ENCODE measurements around the gene CD47.

Gene CD47

DNA sequence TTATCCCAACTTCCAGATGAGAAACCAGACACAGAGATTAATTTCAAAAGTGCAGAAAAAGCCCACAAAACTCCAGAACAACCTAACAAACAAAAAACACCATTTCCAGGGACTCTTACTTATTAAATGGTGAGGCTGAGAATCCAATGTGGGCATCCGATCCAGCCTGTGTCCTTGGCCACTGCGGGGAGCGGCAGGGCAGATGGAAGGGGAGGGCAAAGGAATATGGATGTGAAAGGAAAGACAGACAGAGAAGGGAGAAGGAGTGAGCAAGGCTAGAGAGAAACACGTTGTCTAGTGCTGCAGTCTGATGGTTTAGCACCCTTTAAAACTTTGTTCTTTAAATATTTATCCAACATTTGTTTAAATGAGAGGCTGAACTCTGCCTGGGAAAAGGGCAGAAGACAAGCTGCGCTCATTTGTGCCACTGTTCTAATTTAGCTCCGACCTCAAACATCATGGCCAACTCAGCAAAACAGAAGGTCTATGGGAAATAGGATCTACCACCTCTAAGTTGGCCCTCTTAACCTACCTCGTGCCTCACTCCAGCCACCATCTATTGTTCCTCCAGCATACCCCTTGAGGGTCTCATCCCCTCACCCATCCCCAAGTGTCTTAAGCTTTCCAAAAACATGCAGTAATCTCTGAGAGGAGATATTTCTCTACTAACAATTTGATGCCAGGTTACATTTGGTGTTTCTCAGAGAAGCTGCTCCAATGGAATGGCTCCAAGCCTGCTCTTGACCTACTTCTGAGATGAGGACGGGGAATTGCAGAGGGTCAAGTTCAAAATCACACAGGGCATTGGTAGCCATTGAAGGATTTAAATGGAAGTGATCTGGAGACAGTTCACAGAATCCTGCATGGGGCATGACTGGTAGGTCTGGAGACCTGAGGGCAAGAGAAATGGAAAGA is 77.4 kb downstream of the CD47 start:
- no peak for DNase-seq (ENCODE audit: low spot score)

DNA sequence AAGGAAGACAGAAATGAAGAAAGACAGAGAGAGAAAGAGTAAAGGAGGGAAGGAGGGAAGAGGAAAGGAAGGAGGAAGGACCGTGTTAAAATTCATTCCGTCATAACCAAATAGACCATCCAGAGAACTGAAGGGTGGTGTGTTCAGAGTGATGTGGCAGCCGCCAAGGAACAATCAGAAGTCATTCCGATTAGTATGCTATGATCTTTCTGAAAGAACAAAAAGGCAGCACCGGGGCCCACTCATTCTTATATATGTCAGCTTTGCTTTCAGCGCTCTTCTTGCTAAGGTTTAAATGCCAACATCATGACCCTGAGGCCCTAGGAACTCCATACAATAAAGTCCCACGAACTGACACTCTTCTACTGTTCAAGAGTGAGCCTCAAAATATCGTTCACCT is 78.5 kb downstream of the CD47 start:
- no peak for DNase-seq (ENCODE audit: low spot score)

GRCh38 chr3:108011616-108012015 is 79.2 kb downstream of the CD47 start:
- DNase-seq (ENCODE audit: low spot score), result no peak

DNA sequence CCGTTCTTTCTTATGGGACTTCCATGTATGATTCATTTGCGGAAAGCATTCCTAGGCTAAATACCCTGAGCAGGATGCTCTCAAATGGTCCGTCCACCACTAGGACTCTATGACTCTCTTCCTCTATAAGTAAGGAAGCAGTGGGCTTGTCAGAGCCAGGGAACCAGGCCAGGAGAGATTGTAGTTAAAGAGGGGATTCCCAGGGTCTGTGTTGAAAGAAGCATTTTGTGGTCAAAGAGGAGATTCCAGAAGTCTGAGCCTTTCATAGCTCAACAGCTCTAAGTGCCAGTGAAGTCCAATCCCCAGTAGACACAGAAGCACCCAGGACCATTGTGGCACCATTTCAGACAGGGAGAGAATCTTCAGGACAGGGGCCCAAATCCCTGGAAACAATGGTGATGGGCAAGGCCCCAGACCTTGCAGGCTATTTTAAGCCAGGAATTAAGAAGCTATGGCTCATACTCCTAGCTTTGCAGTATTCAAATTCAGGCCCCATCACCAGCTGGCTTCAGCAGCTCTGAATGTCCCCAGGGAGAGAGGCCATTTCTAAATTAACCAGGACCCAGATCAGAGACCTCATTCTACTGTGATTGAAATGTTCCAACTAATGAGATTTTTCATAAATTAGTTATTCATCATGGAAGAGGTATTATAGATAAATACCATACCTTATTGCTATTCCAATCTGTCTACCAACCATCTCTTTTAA is 81.7 kb downstream of the CD47 start:
- DNase-seq (ENCODE audit: low spot score), result no peak

DNA sequence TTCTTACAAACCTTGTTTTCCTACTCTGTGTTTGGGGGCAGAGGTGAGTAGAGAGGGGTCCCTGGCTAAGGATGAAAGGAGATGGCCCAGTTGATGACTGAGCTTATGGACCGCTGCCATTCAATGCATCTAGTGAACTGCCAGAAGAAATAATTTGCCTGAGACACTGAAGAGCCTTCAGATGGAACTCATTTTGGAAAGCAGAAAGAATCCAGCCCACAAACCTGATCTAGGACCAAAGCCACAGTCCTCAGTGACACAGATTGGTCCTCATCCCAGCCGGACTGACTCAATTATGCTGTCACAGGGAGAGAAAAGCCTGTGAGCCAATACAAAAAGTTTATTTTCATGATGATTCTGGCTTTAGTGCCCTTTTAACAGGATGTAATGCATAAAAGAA is 82.7 kb downstream of the CD47 start:
- no peak for DNase-seq (ENCODE audit: low spot score)

DNA sequence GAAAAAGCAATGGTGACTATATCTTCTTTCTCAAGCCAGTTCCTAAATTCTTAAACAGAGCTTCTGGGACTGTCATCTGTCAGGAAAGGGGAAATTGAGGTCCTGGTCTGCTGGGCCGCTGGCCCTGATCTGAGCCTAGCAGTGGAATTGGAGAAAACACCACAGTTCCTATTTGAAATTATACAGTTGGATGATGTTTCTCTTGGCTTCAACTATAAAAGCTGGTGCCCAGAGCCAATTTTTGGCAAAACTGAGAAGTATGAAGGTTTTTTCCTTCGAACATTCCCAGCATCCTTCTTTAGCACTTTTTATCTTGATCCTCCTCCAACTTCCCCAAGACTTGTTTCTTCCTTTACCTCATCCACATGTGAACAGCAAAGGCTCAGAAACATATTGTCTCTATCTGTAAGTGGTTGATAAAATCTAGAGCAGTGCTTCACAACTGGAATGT is 83.9 kb downstream of the CD47 start:
- no peak for DNase-seq (ENCODE audit: low spot score)

GRCh38 chr3:108006077-108006771 is 84.6 kb downstream of the CD47 start:
- no peak for DNase-seq (ENCODE audit: low spot score)

- DNase-seq (ENCODE audit: low spot score), result no peak
Observed at GRCh38 chr3:108004647-108005046, 86.2 kb downstream of the CD47 start.

DNA sequence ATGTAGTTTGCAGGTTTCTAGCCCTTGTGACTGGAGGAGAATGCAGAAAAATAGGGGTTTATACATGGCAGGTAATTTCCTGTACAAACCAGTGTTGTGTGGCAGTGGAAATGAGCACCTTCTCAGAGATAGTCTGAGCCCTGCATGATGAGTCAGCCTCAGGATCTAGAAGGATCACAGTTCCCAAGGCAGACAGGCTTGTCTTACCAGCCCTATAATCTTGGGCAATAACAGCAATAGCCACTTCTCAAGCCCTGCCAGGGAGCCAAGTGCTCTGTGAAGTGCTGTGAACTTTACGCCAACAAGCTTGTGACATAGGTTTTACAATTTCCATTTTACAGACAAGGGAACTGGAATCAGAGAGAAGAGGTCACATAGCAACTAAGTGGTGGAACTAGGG is 89.4 kb downstream of the CD47 start:
- DNase-seq (ENCODE audit: low spot score), result no peak

GRCh38 chr3:107999215-107999775 is 91.5 kb downstream of the CD47 start:
- DNase-seq (ENCODE audit: low spot score), result no peak

DNA sequence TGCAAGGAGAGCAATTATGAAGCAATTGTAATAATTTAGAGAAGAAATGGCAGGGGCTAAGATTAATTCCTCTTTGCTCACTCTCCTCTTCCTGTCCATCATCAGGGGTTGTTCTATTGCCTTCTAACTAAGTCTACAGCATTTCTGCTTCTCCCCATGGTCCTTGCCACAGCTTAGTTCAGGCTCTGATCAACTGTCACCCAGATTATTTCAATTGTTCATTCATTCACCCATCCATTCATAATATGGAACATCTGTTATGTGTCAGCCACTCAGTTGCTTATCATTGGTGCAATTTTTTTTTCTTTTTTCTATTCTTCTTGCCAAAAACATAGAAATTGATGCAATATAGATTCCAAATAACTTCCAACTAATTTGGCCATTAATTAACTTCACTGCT is 93.2 kb downstream of the CD47 start:
- no peak for DNase-seq (ENCODE audit: low spot score)

DNA sequence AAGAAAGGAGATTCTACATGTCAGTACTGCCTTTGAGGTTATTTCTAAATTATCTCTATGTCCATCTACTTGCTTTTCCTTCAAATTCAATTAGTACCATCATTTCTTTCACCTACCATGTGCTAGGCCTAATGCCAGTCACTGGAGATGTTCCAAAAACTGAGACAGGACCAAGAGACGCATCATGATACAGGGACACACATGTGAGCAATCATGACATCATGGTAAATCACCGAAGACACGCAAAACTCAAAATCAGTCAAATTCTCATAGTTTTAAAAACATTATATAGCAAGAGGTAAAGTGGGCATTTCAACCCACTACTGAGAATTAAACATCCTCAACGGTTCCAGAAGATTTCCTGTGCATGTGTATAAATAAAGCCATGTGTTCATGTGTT is 95.0 kb downstream of the CD47 start:
- DNase-seq (ENCODE audit: low spot score), result no peak

DNA sequence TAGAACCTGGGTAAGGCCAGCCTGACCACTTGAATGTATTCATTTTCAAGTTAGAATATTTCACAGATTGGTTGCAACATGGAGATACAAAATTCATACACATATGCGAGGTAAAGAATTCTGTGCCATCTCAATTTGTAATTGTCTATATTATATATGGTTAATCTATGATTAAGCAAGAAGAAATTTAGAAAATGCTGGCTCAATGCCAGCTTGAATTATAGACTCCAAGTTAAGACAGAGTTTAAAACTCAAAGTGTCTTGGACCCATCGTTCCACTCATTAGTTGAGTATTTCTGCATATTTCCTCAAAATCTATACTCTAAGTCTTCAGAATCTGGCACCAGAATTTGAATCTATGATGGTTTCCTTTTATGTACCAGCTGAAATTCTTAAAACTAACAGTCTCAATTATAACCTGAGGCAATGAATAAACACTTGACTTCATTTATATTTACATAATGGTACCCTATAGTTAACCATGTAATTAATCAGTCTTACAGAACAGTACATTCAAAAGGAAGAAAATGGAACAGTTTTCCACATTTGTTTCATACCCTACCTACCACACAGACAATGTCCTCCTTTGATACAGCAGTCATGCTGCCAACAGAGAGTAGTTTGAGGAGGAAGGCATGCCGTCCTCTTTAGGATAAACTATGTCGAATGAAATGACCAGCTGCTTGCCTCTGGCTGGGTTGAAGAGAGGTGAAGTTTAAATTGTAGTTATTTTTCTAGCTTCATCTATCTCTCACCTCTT is 95.7 kb downstream of the CD47 start:
- no peak for DNase-seq (ENCODE audit: low spot score)

- no peak for DNase-seq (ENCODE audit: low spot score)
Observed at GRCh38 chr3:107994181-107994580, 96.7 kb downstream of the CD47 start.

- DNase-seq (ENCODE audit: low spot score), result no peak
Observed at GRCh38 chr3:107993771-107994170, 97.1 kb downstream of the CD47 start.

Data from kidney capillary endothelial cell (primary cell).